Endothelial cell of umbilical vein (primary cell): Measurements from ENCODE around the gene ITGB2. TPM values are rescaled to one million over a fixed set of nuclear protein-coding genes. Genes with fewer than 3 reads are reported as not detected.

Experiments
- BruUV-seq: library from RNA; stranded (reverse); fragments of 400-500 nt; replicated peaks from 2 replicates; lab custom pipeline; 2021; lab: Mats Ljungman, UMichigan
- CTCF ChIA-PET: fragments of 300-600, 350-600 bp; sonication (Branson Sonifier 250); formaldehyde crosslinking; loops from one replicate; lab custom pipeline; 2021; ENCODE audit warnings: antibody characterized with exemption, inconsistent platforms; lab: Charles Lee
- POLR2A ChIA-PET: fragments of 300-600, 350-600 bp; sonication (Branson Sonifier 250); formaldehyde crosslinking; loops from one replicate; lab custom pipeline; 2021; ENCODE audit warnings: antibody characterized with exemption, inconsistent platforms; lab: Charles Lee
- DNase-seq: peaks from one replicate; pipeline ENCODE4 v3.0.0-alpha.2; 2011; ENCODE audit warnings: low read depth, low spot score
- FAIRE-seq: peaks from 2 replicates; lab custom pipeline; 2011; peaks lifted over from hg19 to GRCh38; lab: Jason Lieb, UNC
- H2AFZ ChIP-seq: 2 replicates; pipeline ENCODE4 v1.6.0; 2012; ENCODE audit warnings: low read depth, low read length, control low read depth, inconsistent platforms
- H3K27ac ChIP-seq: 2 replicates; pipeline ENCODE4 v1.5.1; 2011; ENCODE audit warnings: low read depth, mild to moderate bottlenecking, control low read depth, low read length, moderate library complexity; ENCODE audit not compliant: insufficient read depth
- H3K27me3 ChIP-seq, 2 experiments: 2 replicates each; pipeline versions ENCODE4 v1.6.0 to v1.6.1; 2011; ENCODE audit warnings: low read length in 2 of 2, mixed read lengths in 1 of 2; ENCODE audit not compliant: control insufficient read depth in 2 of 2, insufficient read depth in 2 of 2
- H3K36me3 ChIP-seq, 2 experiments: 2 replicates in 1 of 2; 3 replicates in 1 of 2; pipeline ENCODE4 v1.5.1; 2011; ENCODE audit warnings: low read length in 2 of 2, mild to moderate bottlenecking in 1 of 2, moderate library complexity in 1 of 2; ENCODE audit not compliant: control insufficient read depth in 2 of 2, insufficient read depth in 2 of 2; ENCODE audit errors: extremely low read depth in 1 of 2
- H3K4me1 ChIP-seq: 3 replicates; pipeline ENCODE4 v1.5.1; 2011; ENCODE audit warnings: mild to moderate bottlenecking, low read length; ENCODE audit not compliant: control insufficient read depth, insufficient read depth; ENCODE audit errors: extremely low read depth
- H3K4me2 ChIP-seq: 2 replicates; pipeline ENCODE4 v1.6.1; 2011; ENCODE audit warnings: low read length, control low read depth, mixed read lengths; ENCODE audit not compliant: insufficient read depth
- H3K4me3 ChIP-seq, 3 experiments: fragments of 200-600 bp in 1 of 3; sonication (generic), shearing (Covaris generic) in 1 of 3; replicated peaks in 1 of 3; 2 replicates each; pipeline ENCODE4 v1.5.1; 2011 to 2016; ENCODE audit warnings: control low read depth in 3 of 3, low read length in 3 of 3, mild to moderate bottlenecking in 2 of 3, inconsistent platforms in 1 of 3, low read depth in 1 of 3, moderate library complexity in 1 of 3; ENCODE audit not compliant: insufficient read depth in 1 of 3
- H3K79me2 ChIP-seq: 2 replicates; pipeline ENCODE4 v1.6.0; 2012; ENCODE audit warnings: low read length, inconsistent platforms; ENCODE audit not compliant: control insufficient read depth, insufficient read depth
- H3K9ac ChIP-seq: replicated peaks from 2 replicates; pipeline ENCODE3; 2011; ENCODE audit warnings: low read length, control low read depth; ENCODE audit not compliant: insufficient read depth; ENCODE audit errors: extremely low read depth
- H3K9me1 ChIP-seq: replicated peaks from 3 replicates; pipeline ENCODE4 v1.6.0; 2011; ENCODE audit warnings: mild to moderate bottlenecking, low read length; ENCODE audit not compliant: control insufficient read depth, insufficient read depth; ENCODE audit errors: extremely low read depth
- H3K9me3 ChIP-seq: replicated peaks from 2 replicates; pipeline ENCODE4 v1.5.1; 2012; ENCODE audit warnings: low read length, inconsistent platforms; ENCODE audit not compliant: control insufficient read depth, insufficient read depth
- H4K20me1 ChIP-seq: replicated peaks from 2 replicates; pipeline ENCODE3; 2011; ENCODE audit warnings: mild to moderate bottlenecking, low read length; ENCODE audit not compliant: control insufficient read depth, insufficient read depth; ENCODE audit errors: extremely low read depth
- EZH2 ChIP-seq: IDR thresholded peaks from 2 replicates; pipeline ENCODE4 v1.6.1; 2012; ENCODE audit warnings: borderline replicate concordance, low read depth, mild to moderate bottlenecking, moderate library complexity, low read length, inconsistent platforms; ENCODE audit not compliant: severe bottlenecking
- FOS ChIP-seq: IDR thresholded peaks from 2 replicates; pipeline ENCODE4 v1.6.1; 2011; ENCODE audit warnings: mild to moderate bottlenecking, low read length, moderate library complexity, borderline replicate concordance; ENCODE audit not compliant: insufficient read depth
- GATA2 ChIP-seq: IDR thresholded peaks from 2 replicates; pipeline ENCODE4 v1.7.0; 2011; ENCODE audit warnings: low read depth, mild to moderate bottlenecking, moderate library complexity, mixed read lengths, low read length; ENCODE audit not compliant: insufficient read length, insufficient read depth
- JUN ChIP-seq: IDR thresholded peaks from 2 replicates; pipeline ENCODE4 v1.6.1; 2011; ENCODE audit warnings: borderline replicate concordance, low read depth; ENCODE audit not compliant: insufficient read length, insufficient read depth
- MYC ChIP-seq: IDR thresholded peaks from one replicate; pipeline ENCODE4 v1.6.1; 2011; ENCODE audit warnings: mild to moderate bottlenecking, low read depth, low read length
- POLR2A ChIP-seq: IDR thresholded peaks from 2 replicates; pipeline ENCODE4 v1.6.1; 2012; ENCODE audit warnings: low read depth, mild to moderate bottlenecking, control low read depth, low read length
- POLR2AphosphoS5 ChIP-seq: IDR thresholded peaks from 2 replicates; pipeline ENCODE4 v1.6.1; 2012; ENCODE audit warnings: low read depth, mild to moderate bottlenecking, control low read depth, low read length, moderate library complexity; ENCODE audit not compliant: insufficient read depth
- dilution Hi-C: fragments of 300-500 bp; cut with MboI; formaldehyde crosslinking; loops from one replicate; pipeline ENCODE4 v1.15.0; 2019; ENCODE audit warnings: low sequenced_read_pairs; ENCODE audit not compliant: extremely low pct_ligation_motif_present
- intact Hi-C: fragments of 100-400 bp; cut with micrococcal nuclease; formaldehyde crosslinking; loops from one replicate; pipeline ENCODE4 v1.10.0; 2022
- polyA plus RNA-seq, 4 experiments: library from polyadenylated mRNA; depleted of rRNA in 3 of 4; stranded (reverse) in 3 of 4; unstranded in 1 of 4; fragments of >200 nt; gene quantifications; 2 replicates each; pipeline versions ENCODE4 v1.2.1 to v1.2.3, GENCODE V29; 2011 to 2012; ENCODE audit warnings: missing spikeins in 1 of 4
- total RNA-seq: library from RNA; stranded (reverse); gene quantifications from 2 replicates; pipeline ENCODE4 v1.2.3, GENCODE V29; 2021
- TF ChIP-seq, protein P1 (sequence below), 2 donors: IDR thresholded peaks; 1 replicate in 1 of 2; 2 replicates in 1 of 2; pipeline ENCODE4 v1.5.1; 2011; ENCODE audit warnings: low read length in 2 of 2, mild to moderate bottlenecking in 2 of 2, moderate library complexity in 2 of 2, control low read depth in 1 of 2, inconsistent platforms in 1 of 2, low read depth in 1 of 2; ENCODE audit not compliant: insufficient read depth in 1 of 2; ENCODE audit errors: extremely low read depth in 1 of 2
- TF ChIP-seq, protein P2 (sequence below): IDR thresholded peaks from 2 replicates; pipeline ENCODE4 v1.6.1; 2011; ENCODE audit not compliant: insufficient read depth, insufficient read length

ITGB2 gene
- total and polyA plus RNA-seq, 2 donors (not counting 3 experiments of a cell fraction or from before 2014, with no cell fraction given) = 0.39 to 0.91 TPM

GRCh38 chr21:44929799-44930542 lies 9.3 kb upstream of the ITGB2 start:
- no peak for FAIRE-seq
- Histone ChIP-seq H3K9ac (no peak overlapping the region), H3K4me1 (peaks cover 31% of the 10 kb centered on the region), H3K9me3 (no peaks in the 10 kb centered on the region), H3K9me1 (no peaks in the 10 kb centered on the region), H3K36me3 (no peaks in the 10 kb centered on the region), H2AFZ (no peak overlapping the region), H3K4me3 (no peak overlapping the region), H3K4me2 (no peak overlapping the region), H4K20me1 (no peaks in the 10 kb centered on the region), H3K27me3 (peaks cover 7 to 13% of the 10 kb centered on the region in 2 experiments), H3K27ac (no peak overlapping the region), H3K79me2 (no peaks in the 10 kb centered on the region)
- intact Hi-C loops (loop anchor here (10.0 kb wide), 1 partner anchor 415 kb away; no protein-coding TSS in a partner anchor), dilution Hi-C loops (loop anchor here (25.0 kb wide), 1 partner anchor 207 kb away; no protein-coding TSS in a partner anchor)
- TF ChIP-seq MYC (no peak), POLR2A (no peak)
- DNase-seq = no peak
- ChIA-PET CTCF (interaction anchor here (1.0 to 2.4 kb wide), 3 partner anchors 37 to 209 kb away, joined by 3 to 40 read pairs (median 3); no protein-coding TSS in a partner anchor), POLR2A (no interaction called here)
- BruUV-seq = no TSS peak

DNA sequence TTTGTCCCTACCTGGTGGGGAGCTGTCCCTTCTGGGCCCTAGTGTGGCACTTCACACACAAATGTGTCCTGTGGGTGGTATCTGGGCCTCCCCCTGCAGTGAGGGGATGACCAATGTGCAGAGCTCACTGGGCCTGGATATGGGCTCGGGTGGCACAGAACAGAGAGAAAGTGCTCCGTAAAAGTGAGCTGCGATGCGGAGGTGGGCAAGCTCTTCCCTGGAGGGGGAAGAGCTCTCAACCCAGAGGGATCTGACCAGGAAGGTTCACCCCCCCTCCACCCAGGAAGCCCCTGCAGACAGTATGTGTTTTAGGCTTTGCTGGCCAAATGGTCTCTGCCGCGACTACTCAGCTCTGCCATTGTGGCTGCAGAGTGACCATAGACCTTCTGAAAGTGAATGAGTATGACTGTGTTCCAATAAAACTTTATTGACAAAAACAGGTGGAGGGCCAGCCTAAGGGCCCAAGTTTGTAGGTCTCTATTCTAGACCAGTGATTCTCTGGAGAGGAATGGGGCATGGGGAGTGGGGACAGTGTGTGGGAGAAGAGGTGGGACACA lies 8.6 kb upstream of the ITGB2 start:
- Histone ChIP-seq H3K79me2 (no peaks in the 10 kb centered on the region), H3K4me1 (peaks cover 31% of the 10 kb centered on the region), H3K36me3 (no peaks in the 10 kb centered on the region), H3K9me3 (no peaks in the 10 kb centered on the region), H3K27ac (no peak overlapping the region), H3K4me2 (no peak overlapping the region), H3K9ac (no peak overlapping the region), H4K20me1 (no peaks in the 10 kb centered on the region), H2AFZ (no peak overlapping the region), H3K4me3 (no peak overlapping the region), H3K27me3 (peaks cover 7 to 13% of the 10 kb centered on the region in 2 experiments), H3K9me1 (no peaks in the 10 kb centered on the region)
- TF ChIP-seq, protein P1, sequence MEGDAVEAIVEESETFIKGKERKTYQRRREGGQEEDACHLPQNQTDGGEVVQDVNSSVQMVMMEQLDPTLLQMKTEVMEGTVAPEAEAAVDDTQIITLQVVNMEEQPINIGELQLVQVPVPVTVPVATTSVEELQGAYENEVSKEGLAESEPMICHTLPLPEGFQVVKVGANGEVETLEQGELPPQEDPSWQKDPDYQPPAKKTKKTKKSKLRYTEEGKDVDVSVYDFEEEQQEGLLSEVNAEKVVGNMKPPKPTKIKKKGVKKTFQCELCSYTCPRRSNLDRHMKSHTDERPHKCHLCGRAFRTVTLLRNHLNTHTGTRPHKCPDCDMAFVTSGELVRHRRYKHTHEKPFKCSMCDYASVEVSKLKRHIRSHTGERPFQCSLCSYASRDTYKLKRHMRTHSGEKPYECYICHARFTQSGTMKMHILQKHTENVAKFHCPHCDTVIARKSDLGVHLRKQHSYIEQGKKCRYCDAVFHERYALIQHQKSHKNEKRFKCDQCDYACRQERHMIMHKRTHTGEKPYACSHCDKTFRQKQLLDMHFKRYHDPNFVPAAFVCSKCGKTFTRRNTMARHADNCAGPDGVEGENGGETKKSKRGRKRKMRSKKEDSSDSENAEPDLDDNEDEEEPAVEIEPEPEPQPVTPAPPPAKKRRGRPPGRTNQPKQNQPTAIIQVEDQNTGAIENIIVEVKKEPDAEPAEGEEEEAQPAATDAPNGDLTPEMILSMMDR (IDR thresholded peaks at IDR 0.05; ENCODE audit: extremely low read depth in 1 of 2, insufficient read depth in 1 of 2, low read depth in 1 of 2, low read length in 2 of 2) = no peak
- TF ChIP-seq POLR2A (no peak), FOS (no peak), EZH2 (no peak), JUN (no peak), POLR2AphosphoS5 (no peak), GATA2 (no peak), MYC (no peak)
- TF ChIP-seq, protein P2, sequence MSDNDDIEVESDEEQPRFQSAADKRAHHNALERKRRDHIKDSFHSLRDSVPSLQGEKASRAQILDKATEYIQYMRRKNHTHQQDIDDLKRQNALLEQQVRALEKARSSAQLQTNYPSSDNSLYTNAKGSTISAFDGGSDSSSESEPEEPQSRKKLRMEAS = no peak
- DNase-seq (no peak), FAIRE-seq (no peak)
- intact Hi-C loops (no loop called here), dilution Hi-C loops (loop anchor here (25.0 kb wide), 1 partner anchor 208 kb away; no protein-coding TSS in a partner anchor)
- ChIA-PET CTCF (interaction anchor here (1.0 to 2.0 kb wide), 3 partner anchors 130 to 209 kb away, joined by 3 to 7 read pairs (median 3); no protein-coding TSS in a partner anchor), POLR2A (no interaction called here)
- no TSS peak for BruUV-seq
